ENCODE data around the gene RBM34.

GRCh38 chr1:235122348-235122747, 38.7 kb downstream of the RBM34 start:
- no peak for TF ChIP-seq CTCF (IDR thresholded peaks at IDR 0.05)
- no peak for TF ChIP-seq POLR2A (IDR thresholded peaks at IDR 0.05)
